RCC 7860 (cell line): Measurements from ENCODE around the gene PHKA2.

Experiments used
- DNase-seq: peaks from one replicate; pipeline ENCODE4 v3.0.0-alpha.2; 2015; ENCODE audit warnings: low spot score
- FAIRE-seq: peaks from 2 replicates; lab custom pipeline; 2012; peaks lifted over from hg19 to GRCh38; lab: Jason Lieb, UNC

The PHKA2 gene

DNA sequence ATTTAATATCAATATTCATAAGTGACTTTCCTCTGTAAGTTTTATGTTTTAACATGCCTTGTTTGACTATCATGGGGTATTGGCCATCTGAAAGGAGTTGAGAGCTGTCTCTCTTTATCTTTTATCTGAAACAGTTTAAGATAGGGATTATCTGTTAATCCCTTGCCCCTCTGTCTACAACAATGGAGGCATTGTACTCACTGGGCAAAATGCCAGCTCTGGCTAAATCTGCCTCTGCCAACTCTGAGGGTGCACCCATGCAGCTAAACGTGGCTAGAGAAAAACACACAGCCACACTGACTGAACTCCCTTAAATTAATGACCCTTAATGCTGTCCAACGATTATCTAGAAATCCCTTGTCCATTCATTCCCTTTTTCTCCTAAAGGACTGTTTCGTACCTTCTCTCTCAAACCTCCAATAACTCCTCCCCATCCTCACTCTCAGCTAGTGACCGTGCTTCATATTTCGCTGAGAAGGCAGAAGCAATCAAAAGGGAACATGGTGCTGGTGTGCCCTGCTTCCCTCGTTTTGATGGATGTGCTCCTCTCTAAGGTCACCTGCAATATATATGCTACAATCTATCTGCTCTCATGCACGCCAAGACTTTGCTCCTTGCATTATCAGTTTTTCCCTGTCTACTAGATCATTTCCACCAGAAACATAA is 10.3 kb downstream of the PHKA2 start:
- DNase-seq (no peak), FAIRE-seq (no peak)

DNA sequence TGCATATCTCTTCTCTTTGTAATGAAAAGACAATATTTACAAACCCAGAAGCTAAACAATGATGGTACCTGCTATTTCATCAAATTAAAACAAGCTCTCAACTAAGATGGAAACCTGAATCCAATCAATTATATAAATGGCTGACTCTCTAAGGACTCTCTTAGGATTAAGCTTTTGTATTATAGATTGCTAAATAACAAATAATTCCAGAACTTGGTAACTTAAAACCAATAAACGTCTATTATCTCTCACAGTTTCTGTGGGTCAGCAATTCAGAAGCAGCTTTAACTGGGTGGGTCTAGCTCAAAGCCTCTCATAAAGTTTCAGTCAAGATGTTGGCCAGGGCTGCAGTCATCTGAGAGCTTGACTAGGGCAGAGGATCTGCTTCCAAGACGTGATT is 12.4 kb downstream of the PHKA2 start:
- DNase-seq (no peak), FAIRE-seq (no peak)

DNA sequence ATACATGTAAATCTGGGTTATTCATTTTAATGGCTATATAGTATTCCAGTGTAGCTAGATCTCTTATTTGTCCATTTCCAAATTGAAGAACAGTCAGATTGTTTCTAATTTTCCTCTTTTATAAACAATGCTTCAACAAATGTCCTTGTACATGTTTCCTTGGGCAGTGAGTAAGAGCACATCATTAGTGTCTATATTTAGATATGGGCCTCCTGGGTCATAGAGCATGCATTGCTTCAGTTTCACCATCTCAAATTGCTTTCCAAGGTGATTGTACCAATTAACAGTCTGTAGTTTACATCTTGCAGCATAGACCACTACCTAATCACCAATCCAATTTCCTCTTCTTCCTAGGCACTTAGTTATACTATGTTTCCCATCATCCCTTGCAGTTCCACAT is 13.4 kb downstream of the PHKA2 start:
- no peak for FAIRE-seq
- no peak for DNase-seq

DNA sequence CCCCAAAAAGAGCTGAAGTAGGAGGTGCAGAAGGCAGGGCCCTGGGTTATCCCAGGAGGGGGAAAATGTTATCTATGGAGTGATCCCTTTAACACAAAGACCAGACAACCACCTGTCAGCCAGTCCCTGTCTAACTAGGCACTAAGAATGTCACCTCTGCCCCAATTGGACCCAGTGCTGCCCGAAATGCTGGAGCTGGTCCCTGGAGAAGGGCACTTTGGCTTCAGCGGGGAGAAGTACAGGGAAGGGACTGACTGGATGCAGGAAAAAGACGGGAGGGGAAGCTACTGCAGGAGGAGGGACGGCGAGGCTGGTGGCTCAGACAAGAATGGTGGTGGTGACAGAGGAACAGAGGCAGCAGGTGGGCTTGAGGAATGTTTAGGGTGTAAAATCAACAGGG is 17.3 kb downstream of the PHKA2 start:
- FAIRE-seq (no peak), DNase-seq (no peak)

GRCh38 chrX:18964901-18965300 is 19.0 kb downstream of the PHKA2 start:
- no peak for FAIRE-seq
- DNase-seq = no peak

DNA sequence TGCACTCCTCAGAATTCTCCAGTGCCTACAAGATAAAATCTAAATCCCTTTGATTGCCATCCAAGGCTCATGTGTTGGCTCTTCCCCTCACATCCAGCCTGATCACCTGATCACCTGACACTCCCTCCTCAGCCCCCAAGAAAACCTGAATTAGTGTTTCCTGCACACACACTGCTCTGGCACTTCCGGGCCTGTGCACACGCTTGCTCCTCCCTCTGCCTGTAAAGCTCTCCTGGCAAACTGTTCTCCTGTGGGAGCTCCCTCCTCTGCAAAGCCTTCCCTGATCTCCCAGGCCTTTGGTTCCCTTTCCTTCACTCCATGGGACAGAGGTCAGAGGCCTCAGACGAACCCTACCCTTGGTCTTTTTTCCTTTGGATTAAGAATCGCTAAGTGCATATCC is 19.9 kb downstream of the PHKA2 start:
- no peak for FAIRE-seq
- no peak for DNase-seq

DNA sequence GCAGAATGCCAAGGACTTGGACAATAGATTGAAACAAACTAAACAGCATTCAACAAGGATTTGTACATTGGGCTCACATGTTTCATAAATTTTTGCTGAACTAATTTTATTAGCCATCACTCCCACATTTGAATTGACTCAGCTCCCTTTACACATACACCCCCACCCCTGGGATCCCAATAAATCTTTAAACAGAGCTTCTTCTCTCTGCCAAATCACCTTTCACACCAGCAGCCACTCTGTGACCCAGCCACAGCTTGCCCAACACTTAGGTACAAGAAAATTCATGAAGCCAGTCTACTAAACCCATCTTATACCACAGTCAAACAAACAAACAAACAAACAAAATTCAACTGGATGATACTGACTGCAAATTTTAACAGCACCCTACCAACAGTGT is 21.6 kb downstream of the PHKA2 start:
- FAIRE-seq = no peak
- DNase-seq = no peak

DNA sequence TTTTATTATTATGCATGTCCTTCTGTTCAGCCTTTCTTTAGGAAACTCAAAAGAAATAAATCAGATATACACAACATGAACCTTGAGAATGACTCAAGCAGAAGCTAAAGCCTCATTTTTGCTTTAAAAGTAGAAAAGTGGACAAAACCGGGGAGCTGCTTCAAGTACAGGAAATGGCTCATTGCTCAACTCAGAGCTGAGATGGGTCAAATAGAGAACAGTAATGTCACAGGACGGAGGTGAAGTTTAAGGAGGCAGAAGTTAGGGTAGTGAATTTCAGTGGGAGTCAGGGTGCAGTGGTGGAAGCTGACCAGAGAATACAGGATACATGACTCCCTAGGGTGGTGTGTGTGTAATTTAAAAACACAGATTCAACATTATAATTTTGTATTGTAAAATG is 22.2 kb downstream of the PHKA2 start:
- FAIRE-seq (no peak), DNase-seq (no peak)

DNA sequence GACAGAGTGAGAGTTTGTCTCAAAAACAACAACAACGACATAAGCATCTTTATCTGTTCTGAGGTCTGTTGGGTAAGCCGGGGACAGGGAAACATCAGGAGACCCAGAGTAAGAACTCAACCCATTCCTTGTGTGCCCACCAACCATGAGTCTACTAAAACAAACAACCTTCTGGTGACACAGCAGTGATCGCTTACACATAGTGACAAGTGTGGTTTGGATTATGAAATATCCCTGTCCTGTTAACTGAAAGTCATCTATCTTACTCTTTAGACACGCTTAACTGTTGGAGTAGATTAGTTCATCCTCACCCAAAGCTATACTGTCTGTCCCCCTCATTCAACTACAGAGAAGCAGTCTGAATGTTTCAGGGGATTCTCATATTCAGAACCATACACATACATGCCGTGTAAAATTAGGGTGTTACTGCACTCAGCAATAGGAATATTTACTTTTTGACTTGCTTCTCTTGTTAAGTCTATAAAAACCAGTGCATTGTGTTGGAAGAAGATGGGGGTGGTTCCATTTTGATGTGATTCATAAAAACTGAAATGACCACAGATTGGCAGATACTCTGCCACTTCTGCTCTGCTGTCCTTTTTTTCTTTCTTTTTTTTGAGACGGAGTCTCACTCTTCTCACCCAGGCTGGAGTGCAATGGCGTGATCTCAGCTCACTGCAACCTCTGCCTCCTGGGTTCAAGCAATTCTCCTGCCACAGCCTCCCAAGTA is 27.4 kb downstream of the PHKA2 start:
- DNase-seq (peak; percentile 5), FAIRE-seq (no peak)

- DNase-seq (no peak), FAIRE-seq (no peak)
Observed at GRCh38 chrX:18955676-18956075, 28.2 kb downstream of the PHKA2 start.

DNA sequence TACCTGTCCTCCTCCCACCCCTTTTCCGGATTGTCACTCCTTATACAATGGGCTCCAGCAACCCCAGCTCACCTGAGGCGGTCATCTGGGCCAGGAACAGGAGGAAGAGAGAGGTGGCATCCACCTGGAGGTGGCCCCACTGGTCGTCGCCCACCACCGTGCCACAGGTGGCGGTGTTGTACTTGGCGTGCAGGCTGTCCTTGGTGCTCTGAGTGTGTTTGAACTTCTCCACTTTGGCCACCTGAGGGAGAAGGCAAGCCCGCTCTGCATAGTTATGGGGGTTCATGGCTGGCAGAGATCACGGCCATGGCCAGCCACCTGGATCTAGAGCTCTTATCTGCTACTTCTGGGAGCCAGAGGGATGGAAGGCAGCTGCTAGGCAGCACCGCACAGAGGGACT is 32.9 kb downstream of the PHKA2 start:
- FAIRE-seq (no peak), DNase-seq (no peak)

- FAIRE-seq = no peak
- no peak for DNase-seq
Observed at GRCh38 chrX:18949944-18950301, 34.0 kb downstream of the PHKA2 start.

DNA sequence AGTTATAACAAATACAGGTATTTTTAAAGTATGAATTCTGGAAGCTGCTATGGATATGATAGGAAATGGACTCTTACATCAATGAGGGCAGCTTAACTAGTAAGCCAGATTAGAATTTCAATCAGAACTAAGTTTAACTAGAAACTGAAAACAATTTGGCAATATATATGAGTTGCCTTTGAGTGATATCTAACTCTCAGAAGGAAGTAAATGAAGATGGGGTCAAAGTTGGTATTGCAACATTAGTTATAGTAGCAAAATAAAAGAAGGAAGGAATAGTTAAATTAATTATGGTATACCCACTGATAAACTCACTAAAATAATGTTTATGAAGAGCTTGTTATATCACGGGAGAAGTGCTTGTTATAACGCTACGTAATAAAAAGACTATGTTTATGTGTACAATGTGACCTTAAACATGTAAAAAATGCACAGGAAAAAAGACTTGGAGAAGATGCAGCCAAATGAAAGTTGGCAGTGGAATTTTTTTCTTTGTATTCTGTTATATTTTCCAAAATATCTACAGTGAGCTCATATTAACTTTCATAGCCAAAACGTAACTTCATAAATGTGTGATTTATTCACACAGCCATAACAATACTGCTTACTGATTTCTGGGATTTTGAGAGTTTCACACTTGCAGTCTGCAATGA is 34.5 kb downstream of the PHKA2 start:
- no peak for DNase-seq
- no peak for FAIRE-seq

DNA sequence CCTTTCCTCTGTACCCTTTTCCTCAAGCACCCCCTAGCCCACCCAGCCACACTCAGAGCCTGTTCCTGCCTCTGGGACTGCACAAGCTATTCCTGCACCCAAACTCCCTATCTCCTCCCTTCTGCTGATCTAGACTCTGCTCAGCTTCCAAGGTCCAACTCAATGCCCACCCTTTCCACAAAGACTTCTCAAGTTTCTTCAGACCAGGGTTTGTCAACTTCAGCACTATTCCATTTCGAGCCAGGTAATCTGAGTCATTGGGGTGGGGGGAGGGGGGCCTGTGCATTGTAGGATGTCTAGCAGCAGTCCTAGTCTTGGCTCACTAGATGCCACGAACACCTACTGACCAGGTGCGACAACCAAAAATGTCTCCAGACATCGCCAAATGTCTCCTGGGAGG is 37.3 kb downstream of the PHKA2 start:
- FAIRE-seq = no peak
- DNase-seq = no peak

GRCh38 chrX:18946157-18946556 is 37.8 kb downstream of the PHKA2 start:
- FAIRE-seq = no peak
- no peak for DNase-seq

DNA sequence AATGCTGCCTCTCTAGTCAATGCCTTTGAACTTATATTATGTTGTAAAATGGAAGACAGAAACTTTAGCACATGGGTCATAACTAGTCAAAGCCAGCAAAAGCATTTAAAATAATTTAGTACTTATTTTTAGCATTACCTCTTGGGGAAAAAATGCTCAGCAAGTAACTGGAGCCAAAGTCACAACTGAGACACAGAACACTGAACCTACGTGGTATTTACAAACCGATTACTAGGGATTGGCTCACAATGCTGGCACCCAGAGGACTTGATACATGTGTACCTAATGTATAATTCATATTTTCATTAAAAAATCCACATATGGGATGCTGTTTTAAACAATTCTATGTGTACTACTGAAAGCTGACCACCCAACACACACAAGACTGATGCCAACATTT is 38.4 kb downstream of the PHKA2 start:
- FAIRE-seq (no peak), DNase-seq (no peak)

- DNase-seq = no peak
- no peak for FAIRE-seq
Observed at GRCh38 chrX:18944482-18944881, 39.4 kb downstream of the PHKA2 start.

DNA sequence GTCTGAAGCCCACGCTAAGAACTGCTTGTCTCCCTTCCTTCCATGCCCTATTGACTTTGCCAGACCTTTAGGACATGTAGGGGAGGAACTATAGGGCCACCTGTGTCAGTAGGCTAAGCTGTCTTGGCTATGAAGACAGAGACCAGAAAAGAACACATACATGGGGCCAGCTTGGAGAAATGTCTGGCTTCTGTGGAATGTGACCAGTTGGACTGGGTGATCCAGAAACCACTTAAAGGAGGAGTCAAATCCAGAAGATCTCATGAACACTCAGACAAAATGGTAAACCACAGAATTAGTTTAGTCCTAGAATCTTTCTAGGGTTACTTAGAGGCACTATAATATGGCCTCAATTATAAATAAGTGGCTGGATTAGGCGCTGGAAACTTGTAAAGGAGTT is 42.0 kb downstream of the PHKA2 start:
- FAIRE-seq = no peak
- no peak for DNase-seq

DNA sequence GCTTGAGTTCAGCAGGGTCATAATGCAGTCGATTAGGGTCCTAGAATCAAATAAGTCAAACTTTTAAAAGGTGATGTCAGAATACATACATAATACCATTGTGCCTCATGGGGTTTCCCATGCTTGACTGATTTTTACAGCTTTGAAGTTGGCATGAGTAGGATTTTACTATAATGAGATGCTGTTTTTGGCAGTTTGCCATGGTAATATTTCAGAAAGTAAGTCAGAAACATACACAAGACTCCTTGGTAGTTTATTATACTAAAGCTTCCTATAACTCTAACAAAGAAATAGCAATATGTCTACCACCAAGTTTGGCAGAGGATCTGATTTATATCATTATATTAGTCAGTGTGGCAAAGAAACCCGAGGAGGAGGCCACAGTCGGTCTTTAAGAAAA is 45.2 kb downstream of the PHKA2 start:
- peak; percentile 86 for FAIRE-seq
- peak; percentile 51 for DNase-seq

DNA sequence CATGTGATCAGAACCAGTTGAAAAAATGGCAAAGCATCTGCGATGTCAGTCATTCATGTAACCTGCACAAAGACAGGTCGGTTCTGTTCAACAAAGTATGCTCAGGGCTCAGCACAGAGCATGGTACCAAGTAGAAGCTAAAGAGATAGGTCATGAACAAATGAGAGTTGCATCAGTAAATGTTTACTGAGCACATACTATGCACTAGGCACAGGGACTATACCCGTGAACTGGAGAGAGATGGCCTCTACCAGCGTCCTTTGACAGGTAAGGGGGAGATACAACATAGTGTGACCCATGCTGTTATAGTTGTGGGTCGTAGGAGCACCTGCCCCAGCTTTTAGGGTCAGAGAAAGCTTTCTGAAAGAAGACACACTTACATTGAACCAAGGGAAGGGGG is 46.7 kb downstream of the PHKA2 start:
- no peak for DNase-seq
- FAIRE-seq = no peak

- FAIRE-seq (no peak), DNase-seq (no peak)
Observed at GRCh38 chrX:18935893-18936292, 48.0 kb downstream of the PHKA2 start.

DNA sequence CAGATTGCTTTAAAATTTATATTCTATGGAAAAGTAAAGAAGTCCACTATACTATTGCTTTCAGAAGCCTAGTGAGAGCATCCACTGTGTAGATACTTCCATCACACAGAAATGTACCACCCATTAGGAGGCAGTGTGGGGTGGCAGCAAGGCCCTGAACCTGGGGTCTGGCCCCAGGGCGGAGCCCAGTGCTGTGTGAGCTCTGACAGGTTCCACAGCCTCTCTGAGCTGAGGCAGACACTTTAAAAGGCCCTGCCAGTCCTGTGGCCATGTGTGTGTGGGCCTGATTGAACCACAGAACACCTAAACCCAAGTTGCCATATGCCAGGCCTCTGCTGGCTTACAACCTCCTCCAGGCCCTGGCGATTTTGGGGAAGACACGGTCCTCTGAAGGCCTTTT is 49.2 kb downstream of the PHKA2 start:
- FAIRE-seq (no peak), DNase-seq (no peak)
